ENCODE measurements around the gene HSPA6.
"Not testable (repeated sequence)": the region's sequence is repeated elsewhere in the genome, so short reads cannot be mapped to it uniquely, and the experiment has no call there.

Gene HSPA6

GRCh38 chr1:161502641-161503393 lies 21.5 kb upstream of the HSPA6 start:
- in situ Hi-C loops (cut with MboI; ENCODE audit: low sequenced_read_pairs) = no loop called here

- in situ Hi-C loops (cut with MboI; ENCODE audit: low sequenced_read_pairs) = no loop called here
Observed at GRCh38 chr1:161503394-161503748, 21.0 kb upstream of the HSPA6 start.

- in situ Hi-C loops (cut with MboI; ENCODE audit: low sequenced_read_pairs) = no loop called here
Observed at GRCh38 chr1:161505686-161506085, 18.7 kb upstream of the HSPA6 start.

GRCh38 chr1:161506336-161507223 lies 17.8 kb upstream of the HSPA6 start:
- in situ Hi-C loops (cut with MboI; ENCODE audit: low sequenced_read_pairs) = no loop called here

- in situ Hi-C loops (cut with MboI; ENCODE audit: low sequenced_read_pairs) = no loop called here
Observed at GRCh38 chr1:161510477-161510876, 13.9 kb upstream of the HSPA6 start.

- in situ Hi-C loops (cut with MboI; ENCODE audit: low sequenced_read_pairs) = no loop called here
Observed at GRCh38 chr1:161511018-161511755, 13.2 kb upstream of the HSPA6 start.

- in situ Hi-C loops (cut with MboI; ENCODE audit: low sequenced_read_pairs) = no loop called here
Observed at GRCh38 chr1:161511756-161512060, 12.6 kb upstream of the HSPA6 start.

GRCh38 chr1:161512636-161513447 lies 11.5 kb upstream of the HSPA6 start:
- in situ Hi-C loops (cut with MboI; ENCODE audit: low sequenced_read_pairs) = not testable (repeated sequence)

GRCh38 chr1:161513448-161513780 lies 10.9 kb upstream of the HSPA6 start:
- in situ Hi-C loops (cut with MboI; ENCODE audit: low sequenced_read_pairs) = not testable (repeated sequence)

GRCh38 chr1:161513953-161514352 lies 10.4 kb upstream of the HSPA6 start:
- in situ Hi-C loops (cut with MboI; ENCODE audit: low sequenced_read_pairs) = not testable (repeated sequence)

- in situ Hi-C loops (cut with MboI; ENCODE audit: low sequenced_read_pairs) = not testable (repeated sequence)
Observed at GRCh38 chr1:161523041-161523816, 1.1 kb upstream of the HSPA6 start.

GRCh38 chr1:161524742-161525291 lies 477 bp downstream of the HSPA6 start:
- in situ Hi-C loops (cut with MboI; ENCODE audit: low sequenced_read_pairs) = not testable (repeated sequence)

- in situ Hi-C loops (cut with MboI; ENCODE audit: low sequenced_read_pairs) = not testable (repeated sequence)
Observed at GRCh38 chr1:161525321-161525720, 981 bp downstream of the HSPA6 start.

GRCh38 chr1:161525918-161526317 lies 1.6 kb downstream of the HSPA6 start:
- in situ Hi-C loops (cut with MboI; ENCODE audit: low sequenced_read_pairs) = not testable (repeated sequence)

GRCh38 chr1:161528550-161528949 lies 4.2 kb downstream of the HSPA6 start:
- in situ Hi-C loops (cut with MboI; ENCODE audit: low sequenced_read_pairs) = not testable (repeated sequence)

- in situ Hi-C loops (cut with MboI; ENCODE audit: low sequenced_read_pairs) = not testable (repeated sequence)
Observed at GRCh38 chr1:161529463-161530104, 5.2 kb downstream of the HSPA6 start.

GRCh38 chr1:161530158-161530557 lies 5.8 kb downstream of the HSPA6 start:
- in situ Hi-C loops (cut with MboI; ENCODE audit: low sequenced_read_pairs) = not testable (repeated sequence)

GRCh38 chr1:161530671-161531641 lies 6.6 kb downstream of the HSPA6 start:
- in situ Hi-C loops (cut with MboI; ENCODE audit: low sequenced_read_pairs) = not testable (repeated sequence)

Data from HL-60/S4 treated with phorbol 12-myristate 13-acetate at 8.2 ng/mL for 4 days and 3 days (cell line).